PC-3 (cell line): ENCODE results near the gene MYO16. TPM values are rescaled to one million over a fixed set of nuclear protein-coding genes. Genes with fewer than 3 reads are reported as not detected.

Experiments
- ATAC-seq: fragments of 200-7000 bp; cut with Tn5 transposase; 2 replicates; pipeline ENCODE4 v1.9.1; 2020; ENCODE audit warnings: mild to moderate bottlenecking, moderate library complexity
- BruUV-seq: library from RNA; stranded (reverse); fragments of 400-500 nt; replicated peaks from 2 replicates; lab custom pipeline; 2021; lab: Mats Ljungman, UMichigan
- CTCF ChIA-PET: fragments of 300-600 bp; sonication (Branson Sonifier 250); formaldehyde crosslinking; loops from one replicate; lab custom pipeline; 2022; ENCODE audit warnings: antibody characterized with exemption; lab: Charles Lee
- POLR2A ChIA-PET: fragments of 300-600 bp; sonication (Branson Sonifier 250); formaldehyde crosslinking; loops from one replicate; lab custom pipeline; 2022; ENCODE audit warnings: antibody characterized with exemption; ENCODE audit not compliant: unreplicated experiment; lab: Charles Lee
- DNase-seq: peaks from one replicate; pipeline ENCODE4 v3.0.0-alpha.2; 2015
- H2AFZ ChIP-seq: fragments of 300-600 bp; sonication (generic); 2 replicates; pipeline ENCODE4 v1.6.0; 2016; ENCODE audit warnings: antibody characterized with exemption, low read length
- H3F3A ChIP-seq: fragments of 300-600 bp; sonication (generic); one replicate; pipeline ENCODE4 v1.6.0; 2017; ENCODE audit warnings: antibody characterized with exemption, low read length, control low read depth, mild to moderate bottlenecking; ENCODE audit not compliant: unreplicated experiment
- H3K27ac ChIP-seq: fragments of 300-600 bp; sonication (generic); 2 replicates; pipeline ENCODE4 v1.5.1; 2016; ENCODE audit warnings: mild to moderate bottlenecking, low read length
- H3K27me3 ChIP-seq: fragments of 300-600 bp; sonication (generic); 2 replicates; pipeline ENCODE4 v1.6.1; 2016; ENCODE audit warnings: low read length, mixed read lengths
- H3K36me3 ChIP-seq: fragments of 300-600 bp; sonication (generic); 2 replicates; pipeline ENCODE4 v1.6.1; 2016; ENCODE audit warnings: low read depth, mixed run types, low read length, mixed read lengths
- H3K4me1 ChIP-seq: fragments of 300-600 bp; sonication (generic); 2 replicates; pipeline ENCODE4 v1.5.1; 2016; ENCODE audit warnings: low read length; ENCODE audit not compliant: insufficient read depth
- H3K4me2 ChIP-seq: fragments of 300-600 bp; sonication (generic); 2 replicates; pipeline ENCODE4 v1.6.0; 2016; ENCODE audit warnings: low read length
- H3K4me3 ChIP-seq: fragments of 300-600 bp; sonication (generic); 2 replicates; pipeline ENCODE4 v1.5.1; 2016; ENCODE audit warnings: mild to moderate bottlenecking, low read length, mixed read lengths
- H3K79me2 ChIP-seq: fragments of 300-600 bp; sonication (generic); 2 replicates; pipeline ENCODE4 v1.6.1; 2017; ENCODE audit warnings: low read length, mixed read lengths
- H3K9ac ChIP-seq: fragments of 300-600 bp; sonication (generic); 2 replicates; pipeline ENCODE4 v1.6.0; 2016; ENCODE audit warnings: mild to moderate bottlenecking, low read length
- H3K9me2 ChIP-seq: fragments of 300-600 bp; sonication (generic); replicated peaks from 2 replicates; pipeline ENCODE4 v1.6.1; 2016; ENCODE audit warnings: mixed run types, low read length, mixed read lengths
- H3K9me3 ChIP-seq: fragments of 300-600 bp; sonication (generic); 2 replicates; pipeline ENCODE4 v1.6.1; 2016; ENCODE audit warnings: low read length, mixed read lengths
- H4K20me1 ChIP-seq: fragments of 300-600 bp; sonication (generic); 2 replicates; pipeline ENCODE4 v1.6.1; 2016; ENCODE audit warnings: low read length, mixed read lengths
- EZH2 ChIP-seq: fragments of 300-600 bp; sonication (generic); IDR thresholded peaks from one replicate; pipeline ENCODE4 v1.6.1; 2017; ENCODE audit warnings: antibody characterized with exemption, mild to moderate bottlenecking, low read length; ENCODE audit not compliant: unreplicated experiment
- EZH2phosphoT487 ChIP-seq: fragments of 300-600 bp; sonication (generic); IDR thresholded peaks from 2 replicates; pipeline ENCODE4 v1.6.1; 2018; ENCODE audit warnings: mild to moderate bottlenecking, antibody characterized with exemption, low read length, borderline replicate concordance
- intact Hi-C: fragments of 100-400 bp; cut with micrococcal nuclease; formaldehyde crosslinking; loops from 2 replicates; pipeline ENCODE4 v1.9.0; 2023
- total RNA-seq: library from RNA; depleted of rRNA; stranded (reverse); fragments of >200 nt; gene quantifications from 2 replicates; pipeline ENCODE4 v1.2.3, GENCODE V29; 2014
- TF ChIP-seq, protein P1 (sequence below): fragments of 300-600 bp; sonication (generic); conservative IDR thresholded peaks from 2 replicates; pipeline ENCODE4 v1.5.1; 2017; ENCODE audit warnings: antibody characterized with exemption, low read depth, mild to moderate bottlenecking, low read length

The MYO16 gene
- total RNA-seq, 1 experiment from 2014 or later: not detected

DNA sequence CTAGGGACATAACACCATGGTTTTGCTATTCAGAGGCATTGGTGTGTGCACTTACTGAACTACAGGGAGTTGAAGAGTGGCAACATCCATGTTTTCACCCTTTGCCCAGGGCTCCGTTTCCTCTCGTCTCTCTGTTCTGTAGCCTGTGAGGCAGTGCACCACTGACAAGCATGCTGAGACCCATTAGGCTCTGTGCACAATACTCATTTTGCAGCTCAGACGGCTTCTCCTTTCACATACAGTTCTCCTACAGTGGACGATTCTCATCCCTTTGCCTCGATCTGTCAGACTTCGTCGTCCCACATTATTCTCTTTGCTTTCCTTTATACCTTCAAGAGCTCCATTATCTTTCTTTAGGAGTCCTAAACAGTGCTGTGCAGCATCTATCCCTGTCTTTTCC, 403.7 kb downstream of the MYO16 start:
- no peaks in the 10 kb centered on the region for H3K9me2 ChIP-seq
- POLR2A ChIA-PET: no interaction called here
- CTCF ChIA-PET: no interaction called here
- no peaks in the 10 kb centered on the region for H3K9me3 ChIP-seq
- TF ChIP-seq, protein P1, sequence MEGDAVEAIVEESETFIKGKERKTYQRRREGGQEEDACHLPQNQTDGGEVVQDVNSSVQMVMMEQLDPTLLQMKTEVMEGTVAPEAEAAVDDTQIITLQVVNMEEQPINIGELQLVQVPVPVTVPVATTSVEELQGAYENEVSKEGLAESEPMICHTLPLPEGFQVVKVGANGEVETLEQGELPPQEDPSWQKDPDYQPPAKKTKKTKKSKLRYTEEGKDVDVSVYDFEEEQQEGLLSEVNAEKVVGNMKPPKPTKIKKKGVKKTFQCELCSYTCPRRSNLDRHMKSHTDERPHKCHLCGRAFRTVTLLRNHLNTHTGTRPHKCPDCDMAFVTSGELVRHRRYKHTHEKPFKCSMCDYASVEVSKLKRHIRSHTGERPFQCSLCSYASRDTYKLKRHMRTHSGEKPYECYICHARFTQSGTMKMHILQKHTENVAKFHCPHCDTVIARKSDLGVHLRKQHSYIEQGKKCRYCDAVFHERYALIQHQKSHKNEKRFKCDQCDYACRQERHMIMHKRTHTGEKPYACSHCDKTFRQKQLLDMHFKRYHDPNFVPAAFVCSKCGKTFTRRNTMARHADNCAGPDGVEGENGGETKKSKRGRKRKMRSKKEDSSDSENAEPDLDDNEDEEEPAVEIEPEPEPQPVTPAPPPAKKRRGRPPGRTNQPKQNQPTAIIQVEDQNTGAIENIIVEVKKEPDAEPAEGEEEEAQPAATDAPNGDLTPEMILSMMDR: no peak
- TF ChIP-seq EZH2 (no peak), EZH2phosphoT487 (no peak)
- DNase-seq: no peak
- no peak overlapping the region for H3K27ac ChIP-seq
- ATAC-seq: no peak
- BruUV-seq: no TSS peak
- H3F3A ChIP-seq: no peaks in the 10 kb centered on the region
- intact Hi-C loops: no loop called here
- H3K4me1 ChIP-seq: no peaks in the 10 kb centered on the region
- H3K36me3 ChIP-seq: no peaks in the 10 kb centered on the region
- no peaks in the 10 kb centered on the region for H4K20me1 ChIP-seq
- no peak overlapping the region for H3K4me2 ChIP-seq
- H3K9ac ChIP-seq: no peak overlapping the region
- no peaks in the 10 kb centered on the region for H3K79me2 ChIP-seq
- no peak overlapping the region for H3K4me3 ChIP-seq
- no peak overlapping the region for H2AFZ ChIP-seq
- peaks cover 29% of the 10 kb centered on the region for H3K27me3 ChIP-seq

DNA sequence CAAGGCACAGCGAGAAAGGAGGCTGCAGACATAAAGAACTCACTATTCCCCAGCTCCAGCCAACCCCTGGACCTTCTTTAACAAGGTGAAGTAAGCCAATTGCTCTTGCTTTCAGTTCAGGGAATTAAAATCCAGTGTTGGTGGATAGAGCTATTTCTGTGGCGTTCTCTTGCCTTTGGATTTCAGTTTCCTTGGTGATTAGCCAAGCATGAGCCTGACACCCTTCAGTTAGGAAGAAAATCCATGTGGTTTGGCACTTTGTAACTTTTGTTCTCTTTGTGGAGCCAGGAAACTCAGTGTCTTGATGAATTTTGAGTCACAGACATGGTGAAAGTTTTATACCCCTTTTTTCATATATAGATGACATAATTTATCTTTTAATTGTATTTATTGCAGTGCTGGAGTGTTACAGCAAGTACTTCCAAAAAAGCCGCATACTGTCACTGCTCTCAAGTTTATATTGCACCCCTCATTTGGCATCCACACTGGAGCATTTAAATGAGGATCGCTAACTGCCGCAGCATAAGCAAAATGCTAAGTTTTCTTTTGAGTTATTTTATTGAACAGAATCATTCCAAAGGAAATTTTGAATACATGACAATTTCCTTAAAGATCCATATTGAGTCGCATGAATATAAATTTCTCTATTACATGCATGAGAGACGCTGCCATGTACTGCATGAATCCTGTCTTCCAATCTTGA, 406.8 kb downstream of the MYO16 start:
- Histone ChIP-seq H2AFZ (no peak overlapping the region), H3K27me3 (peaks cover 52% of the 10 kb centered on the region), H3K4me1 (no peaks in the 10 kb centered on the region), H3K4me2 (no peak overlapping the region), H4K20me1 (no peaks in the 10 kb centered on the region), H3K79me2 (no peaks in the 10 kb centered on the region), H3K27ac (no peak overlapping the region), H3K4me3 (no peak overlapping the region), H3K9me3 (no peaks in the 10 kb centered on the region), H3K9ac (no peak overlapping the region), H3K9me2 (no peaks in the 10 kb centered on the region), H3K36me3 (no peaks in the 10 kb centered on the region), H3F3A (no peaks in the 10 kb centered on the region)
- CTCF ChIA-PET: no interaction called here
- TF ChIP-seq, protein P1: no peak
- no peak for TF ChIP-seq EZH2
- TF ChIP-seq EZH2phosphoT487: no peak
- POLR2A ChIA-PET: no interaction called here
- ATAC-seq (no peak), DNase-seq (no peak)
- intact Hi-C loops: no loop called here
- no TSS peak for BruUV-seq

DNA sequence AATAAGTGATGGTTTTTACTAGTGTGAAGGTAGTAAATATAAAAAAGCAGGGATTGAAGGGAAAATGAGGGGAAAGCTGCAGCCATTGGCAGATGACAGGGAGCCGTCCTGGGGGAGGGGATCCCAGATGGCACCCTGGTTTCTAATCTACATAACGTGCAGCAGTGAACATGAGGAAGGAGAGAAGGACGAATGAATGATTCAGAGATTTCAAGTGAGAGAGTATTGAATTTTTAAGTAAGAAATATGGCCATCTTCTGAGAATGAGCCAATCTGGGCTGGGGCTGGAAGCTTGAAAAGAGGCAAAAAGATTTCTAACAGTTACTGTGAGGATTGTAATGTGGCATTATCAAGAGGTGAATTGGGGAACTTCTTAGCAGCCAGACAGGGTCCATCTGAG, 414.2 kb downstream of the MYO16 start:
- no peaks in the 10 kb centered on the region for H3K36me3 ChIP-seq
- peaks cover 40% of the 10 kb centered on the region for H3K27me3 ChIP-seq
- TF ChIP-seq, protein P1: no peak
- TF ChIP-seq EZH2phosphoT487: no peak
- TF ChIP-seq EZH2: no peak
- no peaks in the 10 kb centered on the region for H3K9me3 ChIP-seq
- no peaks in the 10 kb centered on the region for H3K4me1 ChIP-seq
- no peak overlapping the region for H3K4me3 ChIP-seq
- no peaks in the 10 kb centered on the region for H3K79me2 ChIP-seq
- H3K9me2 ChIP-seq: no peaks in the 10 kb centered on the region
- no TSS peak for BruUV-seq
- intact Hi-C loops: no loop called here
- H3F3A ChIP-seq: no peaks in the 10 kb centered on the region
- DNase-seq (no peak), ATAC-seq (no peak)
- H3K4me2 ChIP-seq: no peak overlapping the region
- H3K9ac ChIP-seq: no peak overlapping the region
- ChIA-PET CTCF (no interaction called here), POLR2A (no interaction called here)
- H2AFZ ChIP-seq: no peak overlapping the region
- H4K20me1 ChIP-seq: no peaks in the 10 kb centered on the region
- H3K27ac ChIP-seq: no peak overlapping the region
